Neural progenitor cell (in vitro differentiated cells): ENCODE results near the gene CNPY2.

Experiments
- CTCF ChIP-seq: fragments of 200-600 bp; sonication (generic); IDR thresholded peaks from 2 replicates; pipeline ENCODE4 v1.5.1; 2017; ENCODE audit warnings: antibody characterized with exemption, mild to moderate bottlenecking
- EZH2 ChIP-seq: fragments of 200-600 bp; sonication (generic); IDR thresholded peaks from 2 replicates; pipeline ENCODE4 v1.6.1; 2017; ENCODE audit warnings: antibody characterized with exemption, mild to moderate bottlenecking, moderate library complexity
- EZH2phosphoT487 ChIP-seq: fragments of 200-600 bp; sonication (generic); IDR thresholded peaks from 2 replicates; pipeline ENCODE4 v1.6.1; 2017; ENCODE audit warnings: antibody characterized with exemption

- no peak for TF ChIP-seq CTCF
- TF ChIP-seq EZH2phosphoT487, result no peak
- no peak for TF ChIP-seq EZH2
These were observed 55.4 kb downstream of the CNPY2 start for GRCh38 chr12:56260380-56260779.
